HUES64 (cell line): ENCODE data around the gene MUC4. TPM values are rescaled to one million over a fixed set of nuclear protein-coding genes. Genes with fewer than 3 reads are reported as not detected.

Source experiments
- H3K27ac ChIP-seq: 2 replicates; pipeline ENCODE4 v1.7.0; 2013; ENCODE audit warnings: low read depth, low read length, inconsistent platforms
- H3K27me3 ChIP-seq: 2 replicates; pipeline ENCODE4 v1.6.1; 2013; ENCODE audit warnings: mild to moderate bottlenecking, low read length; ENCODE audit not compliant: insufficient read depth
- H3K36me3 ChIP-seq: 2 replicates; pipeline ENCODE4 v1.6.1; 2013; ENCODE audit warnings: mild to moderate bottlenecking, low read length; ENCODE audit not compliant: insufficient read depth
- H3K4me1 ChIP-seq: 2 replicates; pipeline ENCODE4 v1.6.1; 2013; ENCODE audit warnings: mild to moderate bottlenecking, low read length, moderate library complexity; ENCODE audit not compliant: insufficient read depth
- H3K4me3 ChIP-seq: 2 replicates; pipeline ENCODE4 v1.5.1; 2013; ENCODE audit warnings: mild to moderate bottlenecking, low read length, moderate library complexity
- H3K9ac ChIP-seq: 2 replicates; pipeline ENCODE4 v1.6.1; 2013; ENCODE audit warnings: mild to moderate bottlenecking, low read depth, low read length
- H3K9me3 ChIP-seq: 2 replicates; pipeline ENCODE4 v1.6.1; 2013; ENCODE audit warnings: low read depth, low read length; ENCODE audit not compliant: insufficient read depth
- WGBS: fragments of 150-250, 120-280 bp; methylation state at CpG from one replicate; pipeline ENCODE4 v1.1.7; 2013; ENCODE audit warnings: missing lambda C conversion rate; 5-methylcytosine and 5-hydroxymethylcytosine counted together
- polyA plus RNA-seq, 2 experiments: library from polyadenylated mRNA; stranded (reverse); fragments of 50-300 nt; gene quantifications; one replicate each; pipeline ENCODE4 v1.2.3, GENCODE V29; 2013

The MUC4 gene, protein sequence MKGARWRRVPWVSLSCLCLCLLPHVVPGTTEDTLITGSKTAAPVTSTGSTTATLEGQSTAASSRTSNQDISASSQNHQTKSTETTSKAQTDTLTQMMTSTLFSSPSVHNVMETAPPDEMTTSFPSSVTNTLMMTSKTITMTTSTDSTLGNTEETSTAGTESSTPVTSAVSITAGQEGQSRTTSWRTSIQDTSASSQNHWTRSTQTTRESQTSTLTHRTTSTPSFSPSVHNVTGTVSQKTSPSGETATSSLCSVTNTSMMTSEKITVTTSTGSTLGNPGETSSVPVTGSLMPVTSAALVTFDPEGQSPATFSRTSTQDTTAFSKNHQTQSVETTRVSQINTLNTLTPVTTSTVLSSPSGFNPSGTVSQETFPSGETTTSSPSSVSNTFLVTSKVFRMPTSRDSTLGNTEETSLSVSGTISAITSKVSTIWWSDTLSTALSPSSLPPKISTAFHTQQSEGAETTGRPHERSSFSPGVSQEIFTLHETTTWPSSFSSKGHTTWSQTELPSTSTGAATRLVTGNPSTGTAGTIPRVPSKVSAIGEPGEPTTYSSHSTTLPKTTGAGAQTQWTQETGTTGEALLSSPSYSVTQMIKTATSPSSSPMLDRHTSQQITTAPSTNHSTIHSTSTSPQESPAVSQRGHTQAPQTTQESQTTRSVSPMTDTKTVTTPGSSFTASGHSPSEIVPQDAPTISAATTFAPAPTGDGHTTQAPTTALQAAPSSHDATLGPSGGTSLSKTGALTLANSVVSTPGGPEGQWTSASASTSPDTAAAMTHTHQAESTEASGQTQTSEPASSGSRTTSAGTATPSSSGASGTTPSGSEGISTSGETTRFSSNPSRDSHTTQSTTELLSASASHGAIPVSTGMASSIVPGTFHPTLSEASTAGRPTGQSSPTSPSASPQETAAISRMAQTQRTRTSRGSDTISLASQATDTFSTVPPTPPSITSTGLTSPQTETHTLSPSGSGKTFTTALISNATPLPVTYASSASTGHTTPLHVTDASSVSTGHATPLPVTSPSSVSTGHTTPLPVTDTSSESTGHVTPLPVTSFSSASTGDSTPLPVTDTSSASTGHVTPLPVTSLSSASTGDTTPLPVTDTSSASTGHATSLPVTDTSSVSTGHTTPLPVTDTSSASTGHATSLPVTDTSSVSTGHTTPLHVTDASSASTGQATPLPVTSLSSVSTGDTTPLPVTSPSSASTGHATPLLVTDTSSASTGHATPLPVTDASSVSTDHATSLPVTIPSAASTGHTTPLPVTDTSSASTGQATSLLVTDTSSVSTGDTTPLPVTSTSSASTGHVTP (N-terminal part only)
- 0.40 TPM for polyA plus RNA-seq (2013, experiment 1 of 2)
- polyA plus RNA-seq (2013, experiment 2 of 2), result 0.25 TPM

GRCh38 chr3:195811756-195812155 is at the start of gene MUC4:
MUC4 (minus strand) TSS chr3:195811929; CDS start chr3:195811817, 112 bp downstream.
- Histone ChIP-seq H3K4me1 (peaks cover 24% of the 10 kb centered on the region), H3K27ac (no peak within 1 kb of the TSS), H3K27me3 (no peaks in the 10 kb centered on the region), H3K9ac (no peak within 1 kb of the TSS), H3K9me3 (no peaks in the 10 kb centered on the region), H3K36me3 (no peaks in the 10 kb centered on the region), H3K4me3 (no peak within 1 kb of the TSS)
- 29% methylated on average over 11 of the region's 14 CpGs for WGBS

DNA sequence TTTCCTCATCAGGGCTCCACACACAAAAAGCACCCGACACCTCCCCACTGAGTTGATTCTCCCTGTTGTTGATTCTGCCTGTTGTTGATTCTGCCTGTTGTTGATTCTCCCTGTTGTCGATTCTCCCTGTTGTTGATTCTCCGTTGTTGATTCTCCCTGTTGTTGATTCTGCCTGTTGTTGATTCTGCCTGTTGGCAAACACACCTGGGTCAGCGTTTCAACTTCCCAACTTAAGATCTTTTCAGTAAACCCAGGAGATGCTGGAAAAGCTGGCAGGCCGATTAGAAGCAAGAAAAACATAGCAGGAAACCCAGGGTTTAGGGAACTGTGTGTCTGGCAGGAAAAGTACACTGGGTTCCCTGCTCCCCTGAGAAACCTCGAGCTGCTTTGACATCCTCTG is 48.7 kb upstream of the MUC4 start:
- Histone ChIP-seq H3K9me3 (no peaks in the 10 kb centered on the region), H3K27ac (no peak overlapping the region), H3K36me3 (no peaks in the 10 kb centered on the region), H3K4me1 (peaks cover 5% of the 10 kb centered on the region; the same call in 1 of the 2 replicates), H3K27me3 (no peaks in the 10 kb centered on the region), H3K4me3 (no peak overlapping the region), H3K9ac (no peak overlapping the region)
- WGBS, result 66% methylated on average over 6 of the region's 6 CpGs

DNA sequence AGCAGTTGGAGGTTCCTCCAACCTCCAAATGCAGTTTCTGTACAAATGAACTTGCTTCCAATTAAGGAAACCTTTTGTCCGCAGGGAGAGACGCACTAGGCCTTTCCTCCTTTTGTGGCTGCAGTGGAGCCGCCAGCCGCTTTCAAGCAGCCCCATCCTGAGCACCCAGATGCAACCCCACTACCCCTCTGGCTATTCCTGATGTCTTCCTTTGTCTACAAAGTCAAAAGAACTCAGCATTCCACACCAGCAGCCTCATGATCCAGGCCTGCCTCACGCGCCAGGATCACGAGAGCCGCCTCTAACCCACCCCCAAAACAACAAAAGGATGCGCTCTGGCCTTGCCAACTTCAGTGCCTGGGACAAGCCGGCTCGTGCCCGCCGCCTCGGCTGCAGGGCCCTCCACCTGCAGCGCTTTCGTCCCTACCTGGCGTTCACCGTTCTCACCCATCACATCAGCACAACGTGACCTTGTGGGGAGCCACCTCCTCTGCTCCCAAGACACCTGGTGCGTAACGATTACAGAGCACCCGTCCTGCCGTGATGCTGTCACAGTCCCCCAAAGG is 48.2 kb upstream of the MUC4 start:
- H3K36me3 ChIP-seq, result no peaks in the 10 kb centered on the region
- H3K27me3 ChIP-seq, result no peaks in the 10 kb centered on the region
- no peaks in the 10 kb centered on the region for H3K9me3 ChIP-seq
- no peak overlapping the region for H3K4me3 ChIP-seq
- 72% methylated on average over 23 of the region's 23 CpGs for WGBS
- 0 out of 2 replicates have a peak overlapping the region, but pooled peaks have one; percentile 25 for H3K27ac ChIP-seq
- H3K4me1 ChIP-seq, result peaks cover 5% of the 10 kb centered on the region; the same call in 1 of the 2 replicates
- no peak overlapping the region for H3K9ac ChIP-seq

GRCh38 chr3:195859061-195859845 is 47.5 kb upstream of the MUC4 start:
- peaks cover 5% of the 10 kb centered on the region for H3K4me1 ChIP-seq
- no peaks in the 10 kb centered on the region for H3K27me3 ChIP-seq
- WGBS, result 36% methylated on average over 21 of the region's 21 CpGs
- H3K36me3 ChIP-seq, result no peaks in the 10 kb centered on the region
- H3K9ac ChIP-seq, result 0 out of 2 replicates have a peak overlapping the region, but pooled peaks have one; percentile 20
- peak overlapping the region; percentile 40; the same call in 1 of the 2 replicates for H3K27ac ChIP-seq
- H3K9me3 ChIP-seq, result no peaks in the 10 kb centered on the region
- peak overlapping the region; percentile 15; the same call in 1 of the 2 replicates for H3K4me3 ChIP-seq

GRCh38 chr3:195856410-195857084 is 44.8 kb upstream of the MUC4 start:
- Histone ChIP-seq H3K27ac (no peak overlapping the region), H3K9ac (no peak overlapping the region), H3K4me1 (peaks cover 9% of the 10 kb centered on the region), H3K36me3 (no peaks in the 10 kb centered on the region), H3K27me3 (no peaks in the 10 kb centered on the region), H3K9me3 (no peaks in the 10 kb centered on the region), H3K4me3 (no peak overlapping the region)
- WGBS, result 96% methylated on average over 13 of the region's 15 CpGs

DNA sequence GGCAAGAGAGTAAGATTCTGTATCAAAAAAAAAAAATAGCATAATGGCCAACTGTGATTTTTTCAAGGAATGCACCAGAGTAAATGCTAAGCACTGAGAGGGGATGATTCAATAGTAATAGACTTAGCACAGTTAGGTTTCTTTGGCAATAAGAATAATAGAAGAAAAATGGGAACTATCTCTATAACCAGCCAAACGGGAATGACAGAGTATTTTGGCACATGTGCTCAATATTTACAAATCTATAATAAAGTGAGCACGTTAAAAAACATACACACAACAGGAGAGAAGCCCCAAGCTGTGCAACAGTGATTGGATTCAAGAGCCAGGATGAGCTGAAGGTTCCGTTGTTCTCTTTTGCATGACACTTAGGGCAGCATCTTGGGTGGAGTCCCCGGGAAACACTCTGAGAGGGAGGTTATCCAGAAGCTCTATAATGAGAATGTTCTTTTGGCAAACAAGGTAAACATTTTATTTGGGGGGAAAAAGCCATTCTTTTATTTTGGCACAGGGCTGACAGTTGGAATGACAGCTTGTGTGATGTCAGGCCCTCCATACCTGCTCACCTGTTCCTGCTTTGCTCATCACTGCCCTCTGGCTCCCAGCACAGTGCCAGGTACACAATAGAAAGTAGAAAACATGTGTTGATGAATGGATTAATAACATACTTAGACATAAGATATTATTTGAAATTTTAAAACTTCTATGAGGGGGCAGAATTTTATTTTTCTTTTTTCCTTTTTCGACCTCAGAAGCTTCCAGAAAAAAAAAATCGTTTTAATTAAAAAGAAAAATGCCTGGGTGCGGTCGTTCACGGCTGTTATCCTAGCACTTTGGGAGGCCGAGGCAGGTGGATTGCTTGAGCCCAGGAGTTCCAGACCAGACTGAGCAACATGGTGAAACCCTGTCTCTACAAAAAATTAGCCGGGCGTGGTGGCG is 44.0 kb upstream of the MUC4 start:
- Histone ChIP-seq H3K9me3 (no peaks in the 10 kb centered on the region), H3K27me3 (0 out of 2 replicates have a peak, but pooled peaks cover 2% of the 10 kb centered on the region), H3K27ac (no peak overlapping the region), H3K4me3 (no peak overlapping the region), H3K4me1 (peaks cover 9% of the 10 kb centered on the region), H3K36me3 (no peaks in the 10 kb centered on the region), H3K9ac (no peak overlapping the region)
- WGBS, result 83% methylated on average over 13 of the region's 13 CpGs

- Histone ChIP-seq H3K27me3 (0 out of 2 replicates have a peak, but pooled peaks cover 2% of the 10 kb centered on the region), H3K9ac (no peak overlapping the region), H3K27ac (no peak overlapping the region), H3K4me1 (peaks cover 8% of the 10 kb centered on the region), H3K9me3 (no peaks in the 10 kb centered on the region), H3K36me3 (no peaks in the 10 kb centered on the region), H3K4me3 (no peak overlapping the region)
- WGBS, result 80% methylated on average over 9 of the region's 9 CpGs
Observed at GRCh38 chr3:195854628-195855294, 43.0 kb upstream of the MUC4 start.

DNA sequence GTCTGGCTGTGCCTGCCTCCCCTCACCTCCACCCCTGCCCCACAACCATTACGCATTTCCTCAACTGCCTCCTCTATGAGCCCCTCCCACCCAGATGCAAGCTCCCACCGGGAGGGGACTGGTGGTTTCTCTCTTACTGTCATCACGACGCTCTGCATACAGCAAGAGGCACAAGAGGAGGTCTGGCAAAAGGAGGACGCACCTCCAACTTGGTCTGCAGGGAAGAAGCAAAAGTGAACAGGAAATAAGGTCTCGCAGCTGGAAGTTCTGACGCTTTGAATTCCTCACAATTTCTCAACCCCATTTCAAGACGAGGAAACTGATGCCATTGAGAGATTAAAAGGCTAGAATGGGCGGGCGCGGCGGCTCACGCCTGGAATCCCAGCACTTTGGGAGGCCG is 42.3 kb upstream of the MUC4 start:
- Histone ChIP-seq H3K4me3 (no peak overlapping the region), H3K9me3 (no peaks in the 10 kb centered on the region), H3K9ac (no peak overlapping the region), H3K27ac (no peak overlapping the region), H3K4me1 (peaks cover 8% of the 10 kb centered on the region; the same call in 1 of the 2 replicates), H3K36me3 (no peaks in the 10 kb centered on the region), H3K27me3 (0 out of 2 replicates have a peak, but pooled peaks cover 2% of the 10 kb centered on the region)
- 73% methylated on average over 14 of the region's 14 CpGs for WGBS
